CD14-positive monocyte (primary cell): ENCODE measurements around the gene LRPPRC. TPM values are rescaled to one million over a fixed set of nuclear protein-coding genes. Genes with fewer than 3 reads are reported as not detected.

ENCODE experiments used
- DNase-seq, 3 donors: peaks; one replicate each; pipeline ENCODE4 v3.0.0-alpha.2; 2011 to 2022
- H2AFZ ChIP-seq: 2 replicates; pipeline ENCODE4 v1.6.0; 2012; ENCODE audit warnings: mild to moderate bottlenecking, low read depth, low read length, inconsistent platforms; ENCODE audit not compliant: insufficient read depth, poor library complexity, severe bottlenecking
- H3K27ac ChIP-seq, 2 donors: 1 replicate in 1 of 2; 2 replicates in 1 of 2; pipeline ENCODE4 v1.5.1; 2012 to 2013; ENCODE audit warnings: low read length in 2 of 2, control low read depth in 1 of 2, inconsistent platforms in 1 of 2, low read depth in 1 of 2, mild to moderate bottlenecking in 1 of 2
- H3K27me3 ChIP-seq, 2 donors: one replicate each; pipeline versions ENCODE4 v1.6.0 to v1.6.1; 2011 to 2013; ENCODE audit warnings: low read length in 2 of 2; ENCODE audit not compliant: control insufficient read depth in 2 of 2, insufficient read depth in 2 of 2
- H3K36me3 ChIP-seq, 2 donors: replicated peaks in 1 of 2; 1 replicate in 1 of 2; 2 replicates in 1 of 2; pipeline versions ENCODE4 v1.5.1 to v1.6.1; 2012 to 2013; ENCODE audit warnings: low read length in 2 of 2, control low read depth in 1 of 2, inconsistent platforms in 1 of 2, mild to moderate bottlenecking in 1 of 2; ENCODE audit not compliant: insufficient read depth in 2 of 2, control insufficient read depth in 1 of 2
- H3K4me1 ChIP-seq, 2 donors: 1 replicate in 1 of 2; 2 replicates in 1 of 2; pipeline versions ENCODE4 v1.5.1 to v1.6.1; 2012 to 2013; ENCODE audit warnings: low read length in 2 of 2, control low read depth in 1 of 2, inconsistent platforms in 1 of 2, mild to moderate bottlenecking in 1 of 2, moderate library complexity in 1 of 2; ENCODE audit not compliant: insufficient read depth in 2 of 2, control insufficient read depth in 1 of 2
- H3K4me2 ChIP-seq: replicated peaks from 2 replicates; pipeline ENCODE3; 2012; ENCODE audit warnings: low read length, moderate library complexity, mild to moderate bottlenecking; ENCODE audit not compliant: poor library complexity, severe bottlenecking; ENCODE audit errors: extremely low read depth
- H3K4me3 ChIP-seq, 3 experiments: fragments of 200-600 bp in 1 of 3; sonication (generic) in 1 of 3; replicated peaks in 1 of 3; 1 replicate in 2 of 3; 2 replicates in 1 of 3; pipeline ENCODE4 v1.5.1; 2011 to 2013; ENCODE audit warnings: low read length in 3 of 3, mild to moderate bottlenecking in 3 of 3, control low read depth in 2 of 3, low read depth in 2 of 3, inconsistent platforms in 1 of 3, moderate library complexity in 1 of 3
- H3K79me2 ChIP-seq: 2 replicates; pipeline ENCODE4 v1.6.0; 2012; ENCODE audit warnings: mild to moderate bottlenecking, control low read depth, inconsistent platforms, low read length, moderate library complexity; ENCODE audit not compliant: insufficient read depth
- H3K9ac ChIP-seq: 2 replicates; pipeline ENCODE4 v1.6.0; 2017; ENCODE audit warnings: low read length, mild to moderate bottlenecking; ENCODE audit not compliant: insufficient read depth, poor library complexity, severe bottlenecking
- H3K9me3 ChIP-seq, 2 donors: replicated peaks in 1 of 2; 1 replicate in 1 of 2; 2 replicates in 1 of 2; pipeline versions ENCODE4 v1.5.1 to v1.6.1; 2012 to 2013; ENCODE audit warnings: low read length in 2 of 2, control low read depth in 1 of 2; ENCODE audit not compliant: control insufficient read depth in 1 of 2, insufficient read depth in 1 of 2
- H4K20me1 ChIP-seq: 2 replicates; pipeline ENCODE4 v1.6.0; 2012; ENCODE audit warnings: mild to moderate bottlenecking, low read length, control low read depth, moderate library complexity; ENCODE audit not compliant: insufficient read depth
- H3K27ac Mint-ChIP-seq, 7 donors: one replicate each; pipeline ENCODE4 v1.8.0; 2020; ENCODE audit warnings: mild to moderate bottlenecking in 7 of 7, mixed read lengths in 7 of 7, moderate library complexity in 6 of 7, inconsistent platforms in 2 of 7
- H3K27me3 Mint-ChIP-seq, 3 donors: one replicate each; pipeline ENCODE4 v1.8.0; 2021 to 2022; ENCODE audit warnings: low read depth in 3 of 3, mild to moderate bottlenecking in 3 of 3, mixed read lengths in 3 of 3, moderate library complexity in 3 of 3, inconsistent platforms in 1 of 3
- H3K36me3 Mint-ChIP-seq, 2 donors: one replicate each; pipeline ENCODE4 v1.8.0; 2020; ENCODE audit warnings: mixed read lengths in 2 of 2, inconsistent platforms in 1 of 2, mild to moderate bottlenecking in 1 of 2
- H3K4me1 Mint-ChIP-seq: one replicate; pipeline ENCODE4 v1.8.0; 2020; ENCODE audit warnings: mild to moderate bottlenecking, mixed read lengths
- H3K4me3 Mint-ChIP-seq, 2 donors: one replicate each; pipeline ENCODE4 v1.8.0; 2020; ENCODE audit warnings: mild to moderate bottlenecking in 2 of 2, mixed read lengths in 2 of 2, moderate library complexity in 1 of 2
- H3K9me3 Mint-ChIP-seq, 7 donors: one replicate each; pipeline ENCODE4 v1.8.0; 2020 to 2022; ENCODE audit warnings: mixed read lengths in 7 of 7, mild to moderate bottlenecking in 6 of 7, moderate library complexity in 6 of 7, inconsistent platforms in 2 of 7
- CTCF ChIP-seq: fragments of 200-600 bp; IDR thresholded peaks from one replicate; pipeline ENCODE4 v1.8.0; 2022; ENCODE audit warnings: antibody characterized with exemption, mild to moderate bottlenecking
- WGBS: methylation state at CpG from one replicate; pipeline ENCODE4 v1.1.5; 2013; ENCODE audit warnings: missing lambda C conversion rate; ENCODE audit not compliant: insufficient coverage; 5-methylcytosine and 5-hydroxymethylcytosine counted together
- intact Hi-C, 2 donors: fragments of 100-400 bp; cut with micrococcal nuclease; formaldehyde crosslinking; loops; one replicate each; pipeline versions ENCODE4 v1.15.0 to v1.15.1; 2023
- polyA plus RNA-seq, 3 donors: library from polyadenylated mRNA; depleted of rRNA in 1 of 3; unstranded in 2 of 3; stranded (reverse) in 1 of 3; fragments of 300-500 nt in 2 of 3; fragments of >200 nt in 1 of 3; fragmentation: Illumina TruSeq in 2 of 3; gene quantifications; 1 replicate in 2 of 3; 2 replicates in 1 of 3; pipeline ENCODE4 v1.2.3, GENCODE V29; 2012 to 2021

LRPPRC gene
- polyA plus RNA-seq, 3 donors = 15.5 to 25.0 (median 24.8) TPM

DNA sequence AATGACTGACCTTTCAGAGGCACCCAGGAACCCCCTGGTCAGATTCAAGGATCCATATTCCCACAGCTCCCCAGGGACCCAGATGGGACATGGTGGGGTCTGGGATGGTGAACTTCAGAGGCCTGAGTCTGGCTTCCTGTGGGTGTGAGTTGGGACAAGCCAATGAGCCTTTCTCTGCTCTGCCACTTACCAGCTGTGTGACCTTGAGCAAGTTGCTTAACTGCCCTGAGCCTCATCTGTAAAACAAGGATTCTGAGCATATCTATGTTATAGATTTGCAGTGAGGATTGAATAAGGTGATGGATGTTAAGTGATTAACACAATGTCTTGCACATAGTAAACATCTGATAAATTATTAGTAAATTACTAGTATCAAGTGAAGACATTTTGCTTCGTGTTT, 150.6 kb downstream of the LRPPRC start:
- no peak overlapping the region for H3K4me3 Mint-ChIP-seq
- Histone ChIP-seq H3K27ac (no peak overlapping the region), H3K9ac (no peak overlapping the region), H3K9me3 (no peaks in the 10 kb centered on the region), H4K20me1 (no peaks in the 10 kb centered on the region), H3K4me1 (no peaks in the 10 kb centered on the region), H3K79me2 (no peaks in the 10 kb centered on the region), H3K36me3 (no peaks in the 10 kb centered on the region), H2AFZ (no peak overlapping the region), H3K27me3 (no peaks in the 10 kb centered on the region), H3K4me2 (no peak overlapping the region), H3K4me3 (no peak overlapping the region)
- no peak for DNase-seq
- H3K9me3 Mint-ChIP-seq = no peaks in the 10 kb centered on the region
- no peaks in the 10 kb centered on the region for H3K36me3 Mint-ChIP-seq
- TF ChIP-seq CTCF = no peak
- intact Hi-C loops = no loop called here
- WGBS = no CpG with 5 or more reads among the region's 1 CpG
- no peak overlapping the region for H3K27ac Mint-ChIP-seq
- peaks cover 5 to 10% (median 7%) of the 10 kb centered on the region in 3 donors for H3K27me3 Mint-ChIP-seq
- no peaks in the 10 kb centered on the region for H3K4me1 Mint-ChIP-seq

DNA sequence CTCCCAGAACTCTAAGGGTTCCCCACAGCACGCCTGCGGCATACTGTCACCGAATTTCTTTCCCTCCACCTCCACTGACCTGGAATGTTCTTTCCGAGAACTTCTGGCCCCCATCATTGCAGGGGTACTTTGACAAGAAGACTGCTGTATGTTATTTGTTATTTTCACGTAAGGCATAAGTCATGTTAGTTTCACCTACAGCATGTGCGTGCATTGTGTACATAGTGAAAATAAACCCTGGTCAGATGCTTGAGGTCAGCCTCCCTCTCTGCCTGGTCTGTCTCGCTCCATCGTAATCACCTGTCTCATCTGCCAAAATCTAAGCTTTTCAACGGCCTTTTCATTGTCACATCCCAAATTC, 152.9 kb downstream of the LRPPRC start:
- Histone ChIP-seq H3K79me2 (no peaks in the 10 kb centered on the region), H3K9me3 (no peaks in the 10 kb centered on the region), H3K4me1 (no peaks in the 10 kb centered on the region), H3K9ac (no peak overlapping the region), H3K27ac (no peak overlapping the region), H3K27me3 (no peaks in the 10 kb centered on the region), H2AFZ (no peak overlapping the region), H4K20me1 (no peaks in the 10 kb centered on the region), H3K36me3 (no peaks in the 10 kb centered on the region), H3K4me3 (no peak overlapping the region), H3K4me2 (no peak overlapping the region)
- 100% methylated on average over 4 of the region's 9 CpGs for WGBS
- H3K4me1 Mint-ChIP-seq = no peaks in the 10 kb centered on the region
- DNase-seq = no peak
- TF ChIP-seq CTCF = no peak
- no peaks in the 10 kb centered on the region for H3K36me3 Mint-ChIP-seq
- no peak overlapping the region for H3K4me3 Mint-ChIP-seq
- H3K9me3 Mint-ChIP-seq = no peaks in the 10 kb centered on the region
- H3K27me3 Mint-ChIP-seq = peaks cover 5 to 7% (median 6%) of the 10 kb centered on the region in 3 donors
- intact Hi-C loops = no loop called here
- H3K27ac Mint-ChIP-seq = no peak overlapping the region
